ENCODE measurements around the gene USP5.

DNA sequence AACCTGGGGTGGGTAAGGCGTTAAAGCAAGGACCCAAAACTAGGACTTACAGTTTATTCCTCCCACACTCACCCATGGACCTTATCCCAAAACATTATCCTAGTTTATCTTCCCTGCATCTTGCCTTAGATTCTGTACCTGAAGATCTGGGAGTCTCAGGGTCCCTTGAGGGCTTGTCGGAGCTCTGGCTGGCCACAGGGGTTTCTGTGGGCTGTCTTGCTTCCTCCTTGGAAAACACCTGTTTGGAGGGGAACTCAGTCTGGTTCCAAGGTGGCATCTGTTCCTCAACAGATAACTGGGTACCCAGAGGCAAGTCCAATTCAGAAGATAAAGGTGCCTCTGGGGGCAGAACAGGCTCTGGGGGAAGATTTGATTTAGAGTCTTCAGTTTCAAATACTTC, 2.5 kb upstream of the USP5 start:
- TF ChIP-seq, protein P1, sequence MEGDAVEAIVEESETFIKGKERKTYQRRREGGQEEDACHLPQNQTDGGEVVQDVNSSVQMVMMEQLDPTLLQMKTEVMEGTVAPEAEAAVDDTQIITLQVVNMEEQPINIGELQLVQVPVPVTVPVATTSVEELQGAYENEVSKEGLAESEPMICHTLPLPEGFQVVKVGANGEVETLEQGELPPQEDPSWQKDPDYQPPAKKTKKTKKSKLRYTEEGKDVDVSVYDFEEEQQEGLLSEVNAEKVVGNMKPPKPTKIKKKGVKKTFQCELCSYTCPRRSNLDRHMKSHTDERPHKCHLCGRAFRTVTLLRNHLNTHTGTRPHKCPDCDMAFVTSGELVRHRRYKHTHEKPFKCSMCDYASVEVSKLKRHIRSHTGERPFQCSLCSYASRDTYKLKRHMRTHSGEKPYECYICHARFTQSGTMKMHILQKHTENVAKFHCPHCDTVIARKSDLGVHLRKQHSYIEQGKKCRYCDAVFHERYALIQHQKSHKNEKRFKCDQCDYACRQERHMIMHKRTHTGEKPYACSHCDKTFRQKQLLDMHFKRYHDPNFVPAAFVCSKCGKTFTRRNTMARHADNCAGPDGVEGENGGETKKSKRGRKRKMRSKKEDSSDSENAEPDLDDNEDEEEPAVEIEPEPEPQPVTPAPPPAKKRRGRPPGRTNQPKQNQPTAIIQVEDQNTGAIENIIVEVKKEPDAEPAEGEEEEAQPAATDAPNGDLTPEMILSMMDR (IDR thresholded peaks at IDR 0.05; ENCODE audit: insufficient read depth, low read length, poor library complexity, severe bottlenecking) = no peak
- no peak for TF ChIP-seq EZH2phosphoT487 (conservative IDR thresholded peaks at IDR 0.05; ENCODE audit: low read length)
